Lower lobe of right lung (tissue), 2 donors: Measurements from ENCODE around the gene FRYL. TPM values are rescaled to one million over a fixed set of nuclear protein-coding genes. Genes with fewer than 3 reads are reported as not detected.
A peak's percentile ranks its signal among the peaks of the same experiment; 100 is the strongest.

ENCODE experiments used
- ATAC-seq, 2 donors: fragments of 200-7000 bp; cut with Tn5 transposase; one replicate each; pipeline ENCODE4 v1.9.1; 2020 to 2022; ENCODE audit warnings: mild to moderate bottlenecking in 2 of 2, moderate library complexity in 2 of 2
- DNase-seq: peaks from one replicate; pipeline ENCODE4 v3.0.0-alpha.2; 2020
- H3K27ac ChIP-seq: fragments of 200-600 bp; one replicate; pipeline ENCODE4 v1.8.0; 2022
- H3K27me3 ChIP-seq: fragments of 200-600 bp; one replicate; pipeline ENCODE4 v1.8.0; 2022; ENCODE audit warnings: low read depth
- H3K36me3 ChIP-seq: fragments of 200-600 bp; one replicate; pipeline ENCODE4 v1.8.0; 2022; ENCODE audit warnings: mild to moderate bottlenecking
- H3K4me1 ChIP-seq: fragments of 200-600 bp; one replicate; pipeline ENCODE4 v1.8.0; 2022
- H3K4me3 ChIP-seq: fragments of 200-600 bp; one replicate; pipeline ENCODE4 v1.8.0; 2022; ENCODE audit warnings: mild to moderate bottlenecking
- H3K9me3 ChIP-seq: fragments of 200-600 bp; one replicate; pipeline ENCODE4 v1.8.0; 2022
- intact Hi-C: fragments of 100-400 bp; cut with DNase I; formaldehyde crosslinking; loops from one replicate; pipeline ENCODE4 v1.11.0; 2022
- total RNA-seq: library from RNA; stranded (reverse); fragmentation: NEBNext Ultra II Directional; extraction: Animal tissue kit (Norgen Biotek cat#: 25700); gene quantifications from one replicate; pipeline ENCODE4 v1.2.1, GENCODE V29; 2021
- TF ChIP-seq, protein P1 (sequence below): fragments of 200-600 bp; IDR thresholded peaks from one replicate; pipeline ENCODE4 v1.8.0; 2022; ENCODE audit warnings: antibody characterized with exemption, mild to moderate bottlenecking
- donor health status: DM: no; HTN: yes; CAD: no; lungs with severe emphysema.

Gene FRYL
- total RNA-seq, 1 donor from 2014 or later: 85.0 TPM

GRCh38 chr4:48602763-48603162 is 177.3 kb downstream of the FRYL start:
- DNase-seq: no peak
- Histone ChIP-seq H3K9me3 (no peaks in the 10 kb centered on the region), H3K4me3 (no peak overlapping the region), H3K27ac (no peak overlapping the region), H3K4me1 (no peaks in the 10 kb centered on the region), H3K36me3 (peaks cover 20% of the 10 kb centered on the region), H3K27me3 (no peaks in the 10 kb centered on the region)
- TF ChIP-seq, protein P1, sequence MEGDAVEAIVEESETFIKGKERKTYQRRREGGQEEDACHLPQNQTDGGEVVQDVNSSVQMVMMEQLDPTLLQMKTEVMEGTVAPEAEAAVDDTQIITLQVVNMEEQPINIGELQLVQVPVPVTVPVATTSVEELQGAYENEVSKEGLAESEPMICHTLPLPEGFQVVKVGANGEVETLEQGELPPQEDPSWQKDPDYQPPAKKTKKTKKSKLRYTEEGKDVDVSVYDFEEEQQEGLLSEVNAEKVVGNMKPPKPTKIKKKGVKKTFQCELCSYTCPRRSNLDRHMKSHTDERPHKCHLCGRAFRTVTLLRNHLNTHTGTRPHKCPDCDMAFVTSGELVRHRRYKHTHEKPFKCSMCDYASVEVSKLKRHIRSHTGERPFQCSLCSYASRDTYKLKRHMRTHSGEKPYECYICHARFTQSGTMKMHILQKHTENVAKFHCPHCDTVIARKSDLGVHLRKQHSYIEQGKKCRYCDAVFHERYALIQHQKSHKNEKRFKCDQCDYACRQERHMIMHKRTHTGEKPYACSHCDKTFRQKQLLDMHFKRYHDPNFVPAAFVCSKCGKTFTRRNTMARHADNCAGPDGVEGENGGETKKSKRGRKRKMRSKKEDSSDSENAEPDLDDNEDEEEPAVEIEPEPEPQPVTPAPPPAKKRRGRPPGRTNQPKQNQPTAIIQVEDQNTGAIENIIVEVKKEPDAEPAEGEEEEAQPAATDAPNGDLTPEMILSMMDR: no peak
- peak in 1 of 2 donors; percentile 62 for ATAC-seq
- intact Hi-C loops: no loop called here

DNA sequence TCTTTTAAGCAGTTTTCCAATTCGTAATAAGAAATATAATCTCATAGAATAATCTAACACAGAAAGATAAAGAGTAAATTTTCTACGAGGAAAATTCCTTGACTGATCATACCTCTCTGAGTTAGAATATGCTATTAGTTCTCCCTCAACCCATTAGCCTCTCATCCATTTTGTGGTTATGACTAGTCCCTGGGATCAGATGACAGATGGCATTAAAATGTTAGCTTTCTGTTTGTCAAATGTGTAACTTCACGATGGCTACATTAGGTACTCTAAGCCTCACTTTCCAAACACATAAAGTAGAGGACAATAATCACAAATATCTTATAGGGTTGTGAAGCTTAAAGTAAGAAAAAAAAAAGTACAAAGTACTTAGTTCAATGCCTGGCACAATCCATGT is 177.9 kb downstream of the FRYL start:
- TF ChIP-seq, protein P1: no peak
- Histone ChIP-seq H3K4me1 (no peaks in the 10 kb centered on the region), H3K36me3 (peaks cover 23% of the 10 kb centered on the region), H3K27me3 (no peaks in the 10 kb centered on the region), H3K27ac (no peak overlapping the region), H3K4me3 (no peak overlapping the region), H3K9me3 (no peaks in the 10 kb centered on the region)
- ATAC-seq (peak in 1 of 2 donors; percentile 47), DNase-seq (no peak)
- intact Hi-C loops: no loop called here

GRCh38 chr4:48596336-48596735 is 183.7 kb downstream of the FRYL start:
- TF ChIP-seq, protein P1: no peak
- intact Hi-C loops: no loop called here

GRCh38 chr4:48594180-48594579 is 185.9 kb downstream of the FRYL start:
- ATAC-seq: no peak
- DNase-seq: no peak
- Histone ChIP-seq H3K36me3 (peaks cover 49% of the 10 kb centered on the region), H3K27me3 (no peaks in the 10 kb centered on the region), H3K4me1 (no peaks in the 10 kb centered on the region), H3K27ac (no peak overlapping the region), H3K4me3 (no peak overlapping the region), H3K9me3 (no peaks in the 10 kb centered on the region)
- intact Hi-C loops: no loop called here
- TF ChIP-seq, protein P1: no peak

More at GRCh38 chr4:48596336-48596735, 183.7 kb downstream of the FRYL start:
- H3K4me1 ChIP-seq: no peaks in the 10 kb centered on the region
- peaks cover 41% of the 10 kb centered on the region for H3K36me3 ChIP-seq
- ATAC-seq (no peak), DNase-seq (no peak)
- H3K4me3 ChIP-seq: no peak overlapping the region
- H3K27me3 ChIP-seq: no peaks in the 10 kb centered on the region
- H3K27ac ChIP-seq: no peak overlapping the region
- no peaks in the 10 kb centered on the region for H3K9me3 ChIP-seq

DNA sequence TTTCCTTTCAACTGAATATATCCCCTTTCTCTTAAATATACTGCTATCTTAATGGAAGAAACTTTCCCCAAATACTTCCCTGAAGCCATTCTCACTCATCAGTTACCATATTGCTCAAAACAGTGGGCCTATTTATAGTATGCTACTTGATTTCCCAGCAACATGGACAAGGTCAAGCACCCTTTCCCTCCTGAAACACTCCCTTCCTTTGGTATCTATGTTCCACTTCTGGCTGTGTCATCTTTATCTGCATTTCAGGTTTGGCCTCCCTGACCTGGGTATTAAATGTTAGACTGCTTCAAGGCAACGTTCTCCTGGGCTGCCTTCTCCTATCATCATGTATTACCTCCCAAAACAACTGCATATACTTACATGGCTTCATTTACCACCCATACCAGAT is 188.7 kb downstream of the FRYL start:
- Histone ChIP-seq H3K4me3 (no peak overlapping the region), H3K36me3 (peaks cover 48% of the 10 kb centered on the region), H3K9me3 (no peaks in the 10 kb centered on the region), H3K27ac (no peak overlapping the region), H3K4me1 (no peaks in the 10 kb centered on the region), H3K27me3 (no peaks in the 10 kb centered on the region)
- TF ChIP-seq, protein P1: no peak
- DNase-seq: no peak
- intact Hi-C loops: no loop called here
- no peak for ATAC-seq

DNA sequence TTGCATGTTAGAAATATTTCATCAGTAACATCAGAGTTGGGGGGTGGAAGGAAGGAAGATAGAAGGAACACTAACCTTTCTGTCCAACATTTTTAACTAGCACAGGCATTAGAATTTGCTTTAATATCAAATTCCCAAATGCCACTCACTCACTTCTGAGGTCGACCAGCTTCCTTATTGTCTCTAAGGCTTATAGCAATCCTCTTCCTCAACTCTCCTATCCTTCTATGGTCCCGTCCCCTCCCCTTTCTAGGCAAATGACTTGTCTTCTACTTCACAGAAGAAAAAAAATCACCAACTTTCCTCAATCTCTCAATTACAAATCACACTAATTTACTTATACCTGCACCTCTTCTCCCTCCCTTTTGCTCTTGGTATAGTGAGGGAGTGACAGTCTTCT is 189.2 kb downstream of the FRYL start:
- no peak for DNase-seq
- peaks cover 52% of the 10 kb centered on the region for H3K36me3 ChIP-seq
- no peaks in the 10 kb centered on the region for H3K4me1 ChIP-seq
- H3K27ac ChIP-seq: no peak overlapping the region
- intact Hi-C loops: no loop called here
- H3K27me3 ChIP-seq: no peaks in the 10 kb centered on the region
- TF ChIP-seq, protein P1: no peak
- ATAC-seq: no peak
- H3K4me3 ChIP-seq: no peak overlapping the region
- H3K9me3 ChIP-seq: no peaks in the 10 kb centered on the region
